ENCODE measurements around the gene FOXE3. TPM values are rescaled to one million over a fixed set of nuclear protein-coding genes. Genes with fewer than 3 reads are reported as not detected.
A peak's percentile ranks its signal among the peaks of the same experiment; 100 is the strongest.

FOXE3 gene
- total RNA-seq (not detected), polyA plus RNA-seq (under 1 TPM in 1 of 3 donors, not detected in 2; 0.15 TPM)

- Histone ChIP-seq H3K4me3 (peak within 1 kb of the TSS in 2 of 4 donors; percentile 18 to 28), H3K9me3 (no peaks in the 10 kb centered on the region), H3K27me3 (peaks cover 19 to 52% (median 30%) of the 10 kb centered on the region in 3 donors), H3K36me3 (no peaks in the 10 kb centered on the region), H3K4me1 (peaks cover 0 to 9% (median 3%) of the 10 kb centered on the region in 4 donors), H3K27ac (no peak within 1 kb of the TSS)
- no peak for DNase-seq
- intact Hi-C loops (cut with DNase I) = no loop called here
- TF ChIP-seq CTCF (IDR thresholded peaks at IDR 0.05) (no peak), POLR2AphosphoS5 (IDR thresholded peaks at IDR 0.05) (no peak), POLR2A (IDR thresholded peaks at IDR 0.05) (no peak), EP300 (IDR thresholded peaks at IDR 0.05) (no peak)
- 34 to 37% methylated on average over 21 of the region's 21 CpGs for WGBS, 2 donors
These were observed at the start of gene FOXE3 for GRCh38 chr1:47415728-47416318. TSS of gene FOXE3 (plus strand) at chr1:47416285. CDS start at chr1:47416316, 31 bp downstream.

- Histone ChIP-seq H3K27ac (no peak overlapping the region), H3K36me3 (peaks cover 0 to 44% (median 20%) of the 10 kb centered on the region in 4 donors), H3K27me3 (no peaks in the 10 kb centered on the region), H3K9me3 (no peaks in the 10 kb centered on the region), H3K4me3 (no peak overlapping the region), H3K4me1 (no peaks in the 10 kb centered on the region)
- no peak for DNase-seq
- intact Hi-C loops (cut with DNase I) = no loop called here
- no peak for TF ChIP-seq CTCF (IDR thresholded peaks at IDR 0.05)
- no peak for TF ChIP-seq POLR2AphosphoS5 (IDR thresholded peaks at IDR 0.05)
- TF ChIP-seq POLR2A (IDR thresholded peaks at IDR 0.05) = no peak
- no peak for TF ChIP-seq EP300 (IDR thresholded peaks at IDR 0.05)
- 87 to 94% methylated on average over 7 of the region's 7 CpGs for WGBS, 2 donors
These were observed 48.4 kb upstream of the FOXE3 start for GRCh38 chr1:47367651-47368050.

- no peaks in the 10 kb centered on the region for H3K9me3 ChIP-seq
- TF ChIP-seq POLR2AphosphoS5 (IDR thresholded peaks at IDR 0.05) (no peak), POLR2A (IDR thresholded peaks at IDR 0.05) (no peak), EP300 (IDR thresholded peaks at IDR 0.05) (no peak), CTCF (IDR thresholded peaks at IDR 0.05) (no peak)
- DNase-seq = no peak
- no peak overlapping the region for H3K27ac ChIP-seq
- H3K36me3 ChIP-seq = peaks cover 10 to 78% (median 39%) of the 10 kb centered on the region in 4 donors
- no peak overlapping the region for H3K4me3 ChIP-seq
- no peaks in the 10 kb centered on the region for H3K27me3 ChIP-seq
- H3K4me1 ChIP-seq = no peaks in the 10 kb centered on the region
- intact Hi-C loops (cut with DNase I) = no loop called here
These were observed 45.0 kb upstream of the FOXE3 start for GRCh38 chr1:47371016-47371517.

GRCh38 chr1:47374501-47374900, 41.6 kb upstream of the FOXE3 start:
- Histone ChIP-seq H3K27me3 (no peaks in the 10 kb centered on the region), H3K4me3 (no peak overlapping the region), H3K36me3 (peaks cover 10 to 98% (median 35%) of the 10 kb centered on the region in 4 donors), H3K9me3 (no peaks in the 10 kb centered on the region), H3K27ac (no peak overlapping the region), H3K4me1 (no peaks in the 10 kb centered on the region)
- intact Hi-C loops (cut with DNase I) = no loop called here
- WGBS, 2 donors = 71 to 89% methylated on average over 1 of the region's 1 CpG
- TF ChIP-seq POLR2A (IDR thresholded peaks at IDR 0.05) = no peak
- no peak for TF ChIP-seq POLR2AphosphoS5 (IDR thresholded peaks at IDR 0.05)
- no peak for TF ChIP-seq CTCF (IDR thresholded peaks at IDR 0.05)
- TF ChIP-seq EP300 (IDR thresholded peaks at IDR 0.05) = no peak
- DNase-seq = no peak
